A673 (cell line): Measurements from ENCODE around the gene DCC.

Experiments used
- CTCF ChIP-seq: fragments of 300-800, 200-600 bp; sonication (generic); conservative IDR thresholded peaks from 2 replicates; pipeline ENCODE4 v1.5.1; 2017; ENCODE audit warnings: low read depth, mild to moderate bottlenecking, antibody characterized with exemption, low read length, moderate library complexity, mixed read lengths
- EZH2 ChIP-seq: fragments of 200-600 bp; sonication (generic); IDR thresholded peaks from 2 replicates; pipeline ENCODE4 v1.6.1; 2017; ENCODE audit warnings: borderline replicate concordance, low read depth, mild to moderate bottlenecking, mixed read lengths, antibody characterized with exemption, low read length; ENCODE audit not compliant: poor library complexity, severe bottlenecking

- TF ChIP-seq CTCF (no peak), EZH2 (no peak)
Measured at GRCh38 chr18:52340406-52341102, 557 bp downstream of the DCC start.
